CD14-positive monocyte (primary cell): ENCODE data around the gene RFX3. TPM values are rescaled to one million over a fixed set of nuclear protein-coding genes. Genes with fewer than 3 reads are reported as not detected.

Experiments used
- DNase-seq, 3 donors: peaks; one replicate each; pipeline ENCODE4 v3.0.0-alpha.2; 2011 to 2022
- H2AFZ ChIP-seq: 2 replicates; pipeline ENCODE4 v1.6.0; 2012; ENCODE audit warnings: mild to moderate bottlenecking, low read depth, low read length, inconsistent platforms; ENCODE audit not compliant: insufficient read depth, poor library complexity, severe bottlenecking
- H3K27ac ChIP-seq, 2 donors: 1 replicate in 1 of 2; 2 replicates in 1 of 2; pipeline ENCODE4 v1.5.1; 2012 to 2013; ENCODE audit warnings: low read length in 2 of 2, control low read depth in 1 of 2, inconsistent platforms in 1 of 2, low read depth in 1 of 2, mild to moderate bottlenecking in 1 of 2
- H3K27me3 ChIP-seq, 2 donors: one replicate each; pipeline versions ENCODE4 v1.6.0 to v1.6.1; 2011 to 2013; ENCODE audit warnings: low read length in 2 of 2; ENCODE audit not compliant: control insufficient read depth in 2 of 2, insufficient read depth in 2 of 2
- H3K36me3 ChIP-seq, 2 donors: replicated peaks in 1 of 2; 1 replicate in 1 of 2; 2 replicates in 1 of 2; pipeline versions ENCODE4 v1.5.1 to v1.6.1; 2012 to 2013; ENCODE audit warnings: low read length in 2 of 2, control low read depth in 1 of 2, inconsistent platforms in 1 of 2, mild to moderate bottlenecking in 1 of 2; ENCODE audit not compliant: insufficient read depth in 2 of 2, control insufficient read depth in 1 of 2
- H3K4me1 ChIP-seq, 2 donors: 1 replicate in 1 of 2; 2 replicates in 1 of 2; pipeline versions ENCODE4 v1.5.1 to v1.6.1; 2012 to 2013; ENCODE audit warnings: low read length in 2 of 2, control low read depth in 1 of 2, inconsistent platforms in 1 of 2, mild to moderate bottlenecking in 1 of 2, moderate library complexity in 1 of 2; ENCODE audit not compliant: insufficient read depth in 2 of 2, control insufficient read depth in 1 of 2
- H3K4me2 ChIP-seq: replicated peaks from 2 replicates; pipeline ENCODE3; 2012; ENCODE audit warnings: low read length, moderate library complexity, mild to moderate bottlenecking; ENCODE audit not compliant: poor library complexity, severe bottlenecking; ENCODE audit errors: extremely low read depth
- H3K4me3 ChIP-seq, 3 experiments: fragments of 200-600 bp in 1 of 3; sonication (generic) in 1 of 3; replicated peaks in 1 of 3; 1 replicate in 2 of 3; 2 replicates in 1 of 3; pipeline ENCODE4 v1.5.1; 2011 to 2013; ENCODE audit warnings: low read length in 3 of 3, mild to moderate bottlenecking in 3 of 3, control low read depth in 2 of 3, low read depth in 2 of 3, inconsistent platforms in 1 of 3, moderate library complexity in 1 of 3
- H3K79me2 ChIP-seq: 2 replicates; pipeline ENCODE4 v1.6.0; 2012; ENCODE audit warnings: mild to moderate bottlenecking, control low read depth, inconsistent platforms, low read length, moderate library complexity; ENCODE audit not compliant: insufficient read depth
- H3K9ac ChIP-seq: 2 replicates; pipeline ENCODE4 v1.6.0; 2017; ENCODE audit warnings: low read length, mild to moderate bottlenecking; ENCODE audit not compliant: insufficient read depth, poor library complexity, severe bottlenecking
- H3K9me3 ChIP-seq, 2 donors: replicated peaks in 1 of 2; 1 replicate in 1 of 2; 2 replicates in 1 of 2; pipeline versions ENCODE4 v1.5.1 to v1.6.1; 2012 to 2013; ENCODE audit warnings: low read length in 2 of 2, control low read depth in 1 of 2; ENCODE audit not compliant: control insufficient read depth in 1 of 2, insufficient read depth in 1 of 2
- H4K20me1 ChIP-seq: 2 replicates; pipeline ENCODE4 v1.6.0; 2012; ENCODE audit warnings: mild to moderate bottlenecking, low read length, control low read depth, moderate library complexity; ENCODE audit not compliant: insufficient read depth
- H3K27ac Mint-ChIP-seq, 7 donors: one replicate each; pipeline ENCODE4 v1.8.0; 2020; ENCODE audit warnings: mild to moderate bottlenecking in 7 of 7, mixed read lengths in 7 of 7, moderate library complexity in 6 of 7, inconsistent platforms in 2 of 7
- H3K27me3 Mint-ChIP-seq, 3 donors: one replicate each; pipeline ENCODE4 v1.8.0; 2021 to 2022; ENCODE audit warnings: low read depth in 3 of 3, mild to moderate bottlenecking in 3 of 3, mixed read lengths in 3 of 3, moderate library complexity in 3 of 3, inconsistent platforms in 1 of 3
- H3K36me3 Mint-ChIP-seq, 2 donors: one replicate each; pipeline ENCODE4 v1.8.0; 2020; ENCODE audit warnings: mixed read lengths in 2 of 2, inconsistent platforms in 1 of 2, mild to moderate bottlenecking in 1 of 2
- H3K4me1 Mint-ChIP-seq: one replicate; pipeline ENCODE4 v1.8.0; 2020; ENCODE audit warnings: mild to moderate bottlenecking, mixed read lengths
- H3K4me3 Mint-ChIP-seq, 2 donors: one replicate each; pipeline ENCODE4 v1.8.0; 2020; ENCODE audit warnings: mild to moderate bottlenecking in 2 of 2, mixed read lengths in 2 of 2, moderate library complexity in 1 of 2
- H3K9me3 Mint-ChIP-seq, 7 donors: one replicate each; pipeline ENCODE4 v1.8.0; 2020 to 2022; ENCODE audit warnings: mixed read lengths in 7 of 7, mild to moderate bottlenecking in 6 of 7, moderate library complexity in 6 of 7, inconsistent platforms in 2 of 7
- CTCF ChIP-seq: fragments of 200-600 bp; IDR thresholded peaks from one replicate; pipeline ENCODE4 v1.8.0; 2022; ENCODE audit warnings: antibody characterized with exemption, mild to moderate bottlenecking
- WGBS: methylation state at CpG from one replicate; pipeline ENCODE4 v1.1.5; 2013; ENCODE audit warnings: missing lambda C conversion rate; ENCODE audit not compliant: insufficient coverage; 5-methylcytosine and 5-hydroxymethylcytosine counted together
- intact Hi-C, 2 donors: fragments of 100-400 bp; cut with micrococcal nuclease; formaldehyde crosslinking; loops; one replicate each; pipeline versions ENCODE4 v1.15.0 to v1.15.1; 2023
- polyA plus RNA-seq, 3 donors: library from polyadenylated mRNA; depleted of rRNA in 1 of 3; unstranded in 2 of 3; stranded (reverse) in 1 of 3; fragments of 300-500 nt in 2 of 3; fragments of >200 nt in 1 of 3; fragmentation: Illumina TruSeq in 2 of 3; gene quantifications; 1 replicate in 2 of 3; 2 replicates in 1 of 3; pipeline ENCODE4 v1.2.3, GENCODE V29; 2012 to 2021

RFX3 gene
- polyA plus RNA-seq, 3 donors, result 1.7 to 5.2 (median 3.2) TPM

DNA sequence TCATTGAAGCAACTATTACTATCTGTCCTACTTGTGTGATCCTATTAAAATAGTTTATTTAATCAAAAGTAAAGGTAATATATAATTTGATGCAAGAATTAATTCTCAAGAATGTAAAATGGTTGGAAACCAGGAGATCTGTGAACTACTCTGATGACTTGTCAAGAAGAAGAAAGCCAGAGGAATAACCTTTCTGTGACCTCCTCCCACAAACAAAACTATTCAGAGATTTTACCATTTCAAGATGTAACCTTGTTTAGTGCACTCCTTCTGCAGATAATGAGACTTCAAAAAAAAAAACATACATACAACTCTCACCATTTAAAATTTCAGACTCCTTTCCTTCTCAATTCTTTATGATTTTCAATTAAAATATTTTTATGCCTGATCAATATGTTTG, 79.5 kb downstream of the RFX3 start:
- Mint-ChIP-seq H3K9me3 (peaks cover 0 to 2% (median 0%) of the 10 kb centered on the region in 7 donors), H3K27ac (no peak overlapping the region), H3K27me3 (peaks cover 0 to 2% (median 0%) of the 10 kb centered on the region in 3 donors), H3K4me1 (peaks cover 3% of the 10 kb centered on the region), H3K36me3 (no peaks in the 10 kb centered on the region), H3K4me3 (no peak overlapping the region)
- Histone ChIP-seq H2AFZ (no peak overlapping the region), H3K4me3 (no peak overlapping the region), H3K27ac (no peak overlapping the region), H3K9ac (no peak overlapping the region), H3K79me2 (no peaks in the 10 kb centered on the region), H3K9me3 (no peaks in the 10 kb centered on the region), H3K4me1 (no peaks in the 10 kb centered on the region), H3K27me3 (no peaks in the 10 kb centered on the region), H3K36me3 (no peaks in the 10 kb centered on the region), H4K20me1 (no peaks in the 10 kb centered on the region), H3K4me2 (no peak overlapping the region)
- intact Hi-C loops, result no loop called here
- TF ChIP-seq CTCF, result no peak
- DNase-seq, result no peak

GRCh38 chr9:3444016-3444415, 81.8 kb downstream of the RFX3 start:
- H3K9me3 Mint-ChIP-seq, result peaks cover 0 to 2% (median 0%) of the 10 kb centered on the region in 7 donors
- WGBS, result no CpG with 5 or more reads among the region's 1 CpG
- no peaks in the 10 kb centered on the region for H3K27me3 ChIP-seq
- H3K4me1 ChIP-seq, result no peaks in the 10 kb centered on the region
- no peak for DNase-seq
- TF ChIP-seq CTCF, result no peak
- H4K20me1 ChIP-seq, result no peaks in the 10 kb centered on the region
- H3K4me3 ChIP-seq, result no peak overlapping the region
- no peak overlapping the region for H3K4me3 Mint-ChIP-seq
- H3K79me2 ChIP-seq, result no peaks in the 10 kb centered on the region
- H3K9me3 ChIP-seq, result no peaks in the 10 kb centered on the region
- intact Hi-C loops, result loop anchor here (5.0 kb wide), 2 partner anchors 202 to 587 kb away; no protein-coding TSS in a partner anchor
- peaks cover 5% of the 10 kb centered on the region for H3K4me1 Mint-ChIP-seq
- no peaks in the 10 kb centered on the region for H3K36me3 Mint-ChIP-seq
- no peak overlapping the region for H3K27ac Mint-ChIP-seq
- H2AFZ ChIP-seq, result no peak overlapping the region
- H3K27me3 Mint-ChIP-seq, result peaks cover 0 to 2% (median 0%) of the 10 kb centered on the region in 3 donors
- no peak overlapping the region for H3K4me2 ChIP-seq
- H3K27ac ChIP-seq, result no peak overlapping the region
- no peak overlapping the region for H3K9ac ChIP-seq
- no peaks in the 10 kb centered on the region for H3K36me3 ChIP-seq
